HuH-7 (cell line): ENCODE measurements around the gene MEIS2.

Source experiments
- DNase-seq: peaks from one replicate; pipeline ENCODE4 v3.0.0; 2011; ENCODE audit warnings: low spot score

MEIS2 gene

DNA sequence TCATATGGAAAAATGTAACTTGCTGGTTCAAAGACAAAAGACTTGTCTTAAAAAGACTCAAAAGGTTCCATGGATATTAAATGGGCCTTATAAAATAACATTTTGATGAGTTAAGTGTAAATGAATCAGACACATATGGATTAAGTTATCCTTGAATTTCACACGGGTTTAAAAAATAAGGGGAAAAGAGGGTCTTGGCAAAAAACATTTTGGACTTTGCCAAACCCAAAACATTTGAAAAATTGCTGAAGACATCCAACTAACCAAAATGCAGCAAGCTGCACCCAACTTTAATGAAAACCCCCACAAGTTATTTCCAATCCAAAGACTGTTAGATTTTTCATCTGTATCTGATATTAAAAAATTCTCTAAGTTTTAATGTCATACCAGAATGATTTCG lies 200.7 kb downstream of the MEIS2 start:
- DNase-seq: no peak

DNA sequence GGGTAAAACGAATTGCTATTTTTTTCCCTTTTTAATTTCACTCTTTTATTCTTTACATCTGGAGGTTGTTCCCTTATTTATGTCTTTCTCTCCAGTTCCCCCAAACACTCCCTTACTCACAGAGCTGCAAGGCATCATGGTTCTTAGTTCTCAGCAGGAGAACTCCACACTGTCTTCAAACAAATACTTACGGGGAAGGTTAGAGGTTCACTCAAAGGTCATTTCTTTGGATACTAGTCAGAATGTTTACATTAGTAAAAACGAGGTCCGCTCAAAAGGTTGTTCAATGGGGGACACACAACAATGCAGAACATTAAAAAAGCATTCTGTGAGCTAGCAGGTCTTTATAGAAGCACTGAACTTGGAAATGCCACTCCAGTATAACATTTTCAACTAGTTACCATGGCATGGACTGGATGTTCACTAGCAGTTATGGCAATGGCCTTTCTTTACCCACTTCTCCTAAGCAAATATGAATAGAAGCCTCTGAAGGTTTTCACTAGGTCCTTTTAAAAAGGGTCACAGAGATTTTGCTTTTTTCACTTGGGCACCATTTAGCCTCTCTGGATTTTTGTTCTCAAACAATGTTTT lies 201.7 kb downstream of the MEIS2 start:
- no peak for DNase-seq

DNA sequence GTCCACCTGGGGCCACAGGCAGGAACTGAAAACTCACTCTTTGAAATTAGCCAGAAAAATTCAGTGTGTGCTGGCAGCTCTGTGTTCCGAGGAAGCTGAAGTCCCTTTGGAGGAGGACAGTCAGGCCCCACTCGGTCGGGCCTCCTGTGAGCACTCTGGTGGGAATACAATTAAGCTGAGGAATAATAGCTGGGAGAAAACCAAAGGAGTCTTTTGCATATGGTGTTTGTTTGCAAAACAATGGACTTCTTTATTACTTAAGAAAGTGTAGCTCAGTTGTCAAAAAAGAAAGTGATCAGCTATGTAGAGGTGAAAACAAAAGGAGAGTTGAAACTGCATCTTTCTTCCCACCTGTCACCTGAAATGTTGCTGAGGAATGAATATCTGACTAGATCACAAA lies 202.5 kb downstream of the MEIS2 start:
- DNase-seq: no peak

DNA sequence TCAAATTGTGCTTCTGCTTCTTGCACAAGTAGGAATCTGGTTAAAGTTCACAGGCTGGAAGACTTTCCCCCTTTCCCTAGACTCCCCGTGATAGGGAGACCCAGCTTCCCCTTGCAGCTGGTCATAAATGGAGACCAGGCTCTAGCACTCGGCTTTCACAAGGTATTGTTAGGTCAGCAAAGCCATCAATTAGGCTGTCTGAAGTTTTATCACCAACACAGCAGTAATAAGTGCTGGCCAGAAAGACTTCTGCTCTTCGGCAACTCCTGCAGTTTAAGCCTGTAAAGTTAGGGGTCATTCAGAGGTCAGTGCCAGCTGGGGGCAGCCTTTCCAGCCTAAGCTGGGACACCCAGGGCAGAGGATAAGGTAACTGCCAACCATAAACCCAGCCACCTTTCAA lies 203.4 kb downstream of the MEIS2 start:
- peak; percentile 52 for DNase-seq

DNA sequence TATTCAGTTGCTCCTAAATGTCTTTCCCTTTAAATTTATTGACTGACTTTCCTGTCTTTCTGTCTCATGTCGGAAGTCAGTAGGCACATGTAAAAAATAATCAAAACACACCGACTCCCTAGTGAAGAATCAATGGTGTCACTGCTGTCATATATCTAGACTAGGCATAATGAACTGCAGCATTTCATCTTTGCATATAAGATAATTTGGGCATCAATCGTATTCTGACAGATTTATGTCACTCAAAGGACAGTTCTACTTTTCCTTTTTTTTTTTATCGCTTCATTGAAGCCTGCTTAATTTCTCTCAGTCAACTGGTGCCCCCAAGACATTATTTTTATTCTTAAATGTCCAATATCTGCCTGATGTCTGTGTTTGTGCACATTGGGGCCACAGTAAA lies 206.3 kb downstream of the MEIS2 start:
- no peak for DNase-seq

DNA sequence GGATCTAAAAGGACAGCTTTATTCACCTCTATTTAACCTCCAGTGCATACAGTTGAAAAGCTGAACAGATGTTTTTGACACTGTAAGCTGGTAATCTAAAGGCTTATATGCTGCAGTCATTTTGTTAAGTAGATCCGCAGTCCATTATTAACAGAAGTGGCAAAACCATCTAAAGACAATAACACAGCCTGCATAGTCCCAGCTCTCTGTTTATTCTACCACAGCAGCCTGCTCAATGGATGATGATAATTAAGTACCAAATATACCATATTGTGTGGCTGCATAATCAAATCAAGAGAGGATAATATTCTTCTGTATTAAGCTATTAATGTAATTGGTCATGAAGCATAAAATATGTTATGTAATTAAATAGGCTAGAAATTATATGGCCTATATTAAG lies 207.1 kb downstream of the MEIS2 start:
- DNase-seq: no peak

DNA sequence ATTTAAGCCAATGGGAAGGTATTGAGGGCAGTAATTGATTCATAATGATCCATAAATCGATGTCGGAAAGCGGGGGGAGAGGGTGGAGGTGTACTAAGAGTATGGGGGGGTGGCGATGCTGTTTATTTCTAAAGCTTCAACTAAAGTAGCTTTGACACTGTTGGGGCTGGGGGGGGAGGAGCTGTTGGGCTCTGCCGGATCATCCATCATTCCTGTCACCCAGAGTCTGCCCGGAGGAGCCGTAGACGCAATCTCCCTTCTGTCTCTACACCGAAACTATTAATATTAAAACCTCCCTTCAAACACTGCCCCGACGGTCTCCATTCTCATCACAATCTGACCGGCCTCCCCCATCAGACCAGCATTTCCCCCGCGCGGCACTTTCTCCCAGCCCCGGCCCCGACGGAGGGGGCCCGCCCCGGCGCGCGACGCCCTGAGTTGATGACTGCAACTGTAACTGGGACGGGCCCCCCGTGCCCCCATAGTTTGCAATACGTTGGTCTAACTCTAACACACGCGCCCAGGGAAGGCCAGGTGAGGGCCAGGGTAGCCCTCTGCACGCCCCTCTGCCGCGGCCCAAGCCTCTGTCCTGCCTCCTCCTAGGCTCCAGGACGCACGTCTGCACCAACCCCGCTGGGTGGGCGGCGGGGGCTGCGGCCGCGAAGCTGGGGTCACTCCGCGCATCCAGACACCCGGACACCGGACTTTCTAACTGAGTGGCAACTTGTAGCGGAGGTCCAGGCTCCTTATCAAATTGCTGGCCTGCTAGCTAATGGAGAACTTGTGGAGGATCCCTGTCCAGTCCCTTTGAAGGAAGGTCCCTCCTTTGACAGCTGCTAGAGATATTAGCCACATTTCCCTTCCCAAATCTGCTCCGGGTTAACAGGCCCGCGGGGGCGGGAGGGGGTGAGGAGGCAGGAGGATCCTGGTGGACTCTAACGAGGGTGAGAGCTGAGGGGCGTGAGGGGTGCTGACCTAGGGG lies 212.0 kb downstream of the MEIS2 start:
- no peak for DNase-seq

DNA sequence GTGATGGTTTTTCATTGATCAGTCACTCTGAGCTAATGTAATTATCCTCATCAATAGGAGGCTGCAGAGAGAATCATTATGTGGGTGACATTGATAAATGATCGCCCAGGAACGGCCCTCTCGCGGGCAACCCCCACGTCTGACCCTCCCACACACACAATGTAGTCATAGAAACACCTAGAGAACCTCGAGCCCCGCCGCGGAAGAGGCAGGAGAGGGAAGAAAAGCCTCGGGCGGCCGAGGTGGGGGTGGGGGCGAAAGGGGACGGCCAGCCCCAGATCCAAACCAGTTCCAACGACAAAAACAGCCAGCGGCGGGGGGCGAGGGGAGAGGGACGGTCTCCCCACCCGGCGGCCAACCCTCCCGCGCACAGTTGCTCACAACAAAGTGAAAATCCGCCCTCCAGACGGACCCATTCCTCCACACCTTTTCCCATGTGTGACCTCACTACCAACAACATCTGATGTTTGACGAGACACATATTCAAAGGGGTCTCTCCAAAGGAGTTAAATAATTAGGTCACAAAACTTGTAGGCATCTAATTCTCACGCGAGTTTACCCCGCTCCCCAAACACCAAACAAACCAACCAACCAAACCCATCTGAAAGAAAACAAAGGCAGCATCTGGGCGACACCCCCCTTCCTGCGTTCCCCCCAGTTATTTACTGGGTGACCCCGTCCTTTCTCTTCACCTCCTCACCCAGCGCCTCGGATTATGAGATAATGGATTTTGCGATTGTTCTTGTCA lies 213.0 kb downstream of the MEIS2 start:
- no peak for DNase-seq

DNA sequence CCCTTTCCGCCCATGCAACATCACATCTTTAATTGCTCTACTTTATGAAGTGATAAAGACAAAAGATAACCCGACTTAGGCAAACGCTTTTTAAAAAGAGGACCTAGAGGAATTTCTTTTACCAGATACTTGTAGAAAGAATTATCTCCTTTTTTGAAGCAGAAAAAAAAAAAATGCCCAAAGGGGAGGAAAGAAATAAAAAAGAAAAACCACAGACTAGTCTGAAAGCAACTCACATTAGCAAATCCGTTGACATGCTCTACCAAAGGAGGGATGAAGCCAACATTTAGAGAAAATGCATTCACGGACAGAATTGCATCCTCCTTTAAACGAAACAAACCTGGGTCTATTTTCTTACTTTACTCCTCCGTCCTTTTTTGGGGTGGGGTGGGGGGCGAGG lies 213.6 kb downstream of the MEIS2 start:
- no peak for DNase-seq

DNA sequence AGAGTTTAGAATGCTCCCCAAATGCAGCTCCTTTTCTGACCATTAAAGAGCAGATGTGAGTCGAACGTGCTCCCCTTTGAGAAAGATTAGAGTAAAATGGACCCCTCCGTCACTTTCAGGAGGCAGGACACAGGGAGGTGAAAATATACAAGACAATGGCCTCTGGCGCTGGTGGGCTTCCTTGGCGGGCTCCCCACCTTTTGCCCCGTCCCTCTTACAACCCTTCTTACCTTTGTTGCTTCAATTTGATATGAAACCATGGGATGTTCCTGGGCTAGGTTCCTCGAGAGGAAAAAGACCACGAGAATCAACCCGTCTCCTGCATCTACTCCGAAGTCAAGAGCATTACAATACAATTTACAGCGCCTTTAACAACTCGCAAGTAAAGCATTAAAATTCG lies 214.2 kb downstream of the MEIS2 start:
- DNase-seq: no peak

DNA sequence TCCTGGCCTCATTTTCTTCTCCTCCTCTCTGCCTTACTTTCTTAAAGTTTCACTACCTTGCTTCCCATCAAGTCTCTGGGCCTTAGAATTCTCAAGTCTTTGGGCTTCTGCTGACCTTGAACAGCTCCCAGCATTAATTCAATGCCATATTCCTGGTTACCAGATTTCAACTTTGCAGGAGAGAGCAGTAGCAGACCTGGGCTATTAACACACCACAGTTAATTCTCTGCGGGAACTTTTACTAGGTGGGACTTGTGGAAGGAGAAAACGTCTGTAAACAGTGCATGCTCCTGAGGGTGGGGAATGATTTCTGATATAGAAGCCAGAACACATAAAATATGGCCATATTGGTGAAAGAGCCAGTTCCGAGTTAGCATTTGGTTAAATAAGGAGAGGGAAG lies 214.6 kb downstream of the MEIS2 start:
- DNase-seq: no peak

DNA sequence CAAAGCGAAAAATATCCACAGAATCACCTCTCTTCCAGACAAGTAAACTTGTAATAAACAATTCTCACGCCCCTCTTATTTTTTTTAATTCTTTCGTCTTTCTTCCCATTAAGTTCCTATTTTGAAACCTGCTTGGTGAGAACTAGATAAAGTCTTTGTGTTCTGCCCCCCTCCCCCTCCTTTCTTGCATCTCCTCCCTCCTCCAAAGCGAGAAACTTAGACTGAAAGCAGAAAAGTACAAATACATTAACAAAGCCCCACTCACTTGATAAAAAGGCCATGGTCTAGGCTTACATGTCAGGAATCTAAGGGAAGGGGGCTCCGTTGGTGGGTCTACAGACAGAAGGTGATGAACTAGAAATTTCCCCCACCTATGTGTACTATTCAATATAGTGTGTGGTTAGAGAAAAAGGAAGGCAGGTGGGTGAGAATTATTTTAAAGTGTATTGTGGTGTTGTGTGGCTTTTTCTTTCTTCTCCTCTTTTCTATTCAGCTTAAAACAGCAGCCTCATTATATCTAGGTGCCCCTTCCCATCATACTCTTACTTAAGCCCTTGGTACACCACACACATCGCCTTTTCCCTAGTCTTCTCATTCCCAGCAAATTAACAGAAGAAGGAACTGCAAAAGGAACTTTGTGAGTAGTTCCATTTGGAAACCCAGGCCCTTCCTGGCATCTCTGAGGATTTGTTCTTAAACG lies 215.3 kb downstream of the MEIS2 start:
- no peak for DNase-seq

DNA sequence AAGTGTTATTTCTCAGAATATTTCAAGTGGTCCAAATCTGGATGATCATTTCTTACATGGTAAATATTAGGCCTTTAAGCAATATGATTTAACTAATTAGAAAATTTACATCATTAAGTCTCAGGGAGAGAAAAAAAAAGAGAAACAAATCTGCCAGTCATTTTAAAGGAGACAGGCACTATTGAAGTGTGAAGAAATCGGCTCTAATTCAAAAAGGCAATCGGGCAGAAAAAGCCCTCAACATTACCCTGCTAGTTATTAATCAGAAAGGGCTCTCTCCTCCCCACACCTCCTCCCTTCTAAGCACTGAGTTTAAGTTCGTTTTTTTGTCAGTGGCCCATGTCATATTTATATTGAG lies 215.9 kb downstream of the MEIS2 start:
- no peak for DNase-seq

DNA sequence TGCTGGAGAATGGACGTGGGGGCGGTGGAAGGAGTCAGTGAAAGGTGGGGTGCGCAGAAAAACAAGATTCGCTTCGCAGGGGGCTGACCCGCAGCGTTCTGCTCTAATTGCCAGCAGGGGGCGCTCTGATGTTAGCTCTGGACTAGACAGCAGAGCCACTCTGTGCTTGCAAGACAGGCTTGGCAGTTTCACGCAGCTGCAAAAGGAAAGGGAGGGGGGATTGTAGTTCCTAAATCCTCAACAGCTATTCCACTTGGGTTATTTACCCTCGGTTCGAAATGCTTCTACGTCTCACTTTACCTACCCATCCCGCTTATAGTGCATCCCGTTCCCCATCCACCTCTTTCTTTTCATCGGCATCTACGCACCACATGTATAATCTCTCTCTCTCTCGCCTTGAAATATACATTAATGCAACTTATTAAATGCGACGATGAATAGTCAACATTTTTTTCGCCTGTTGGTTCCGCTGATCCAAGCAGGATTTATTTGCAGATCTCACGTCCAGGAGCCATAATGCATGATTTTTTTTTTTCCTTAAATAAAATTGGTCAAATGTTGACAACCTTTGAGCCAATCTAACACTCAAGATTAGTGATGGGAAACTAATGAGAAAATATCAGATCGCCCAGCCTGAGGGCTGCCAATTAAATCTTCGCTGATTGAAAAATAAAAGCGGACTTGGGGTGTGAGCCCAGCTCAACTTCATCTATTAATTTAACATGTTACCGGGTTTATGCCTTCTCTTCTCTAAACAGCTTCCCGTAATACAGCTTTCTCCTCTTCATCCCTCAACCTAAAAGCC lies 216.4 kb downstream of the MEIS2 start:
- DNase-seq: peak; percentile 83

DNA sequence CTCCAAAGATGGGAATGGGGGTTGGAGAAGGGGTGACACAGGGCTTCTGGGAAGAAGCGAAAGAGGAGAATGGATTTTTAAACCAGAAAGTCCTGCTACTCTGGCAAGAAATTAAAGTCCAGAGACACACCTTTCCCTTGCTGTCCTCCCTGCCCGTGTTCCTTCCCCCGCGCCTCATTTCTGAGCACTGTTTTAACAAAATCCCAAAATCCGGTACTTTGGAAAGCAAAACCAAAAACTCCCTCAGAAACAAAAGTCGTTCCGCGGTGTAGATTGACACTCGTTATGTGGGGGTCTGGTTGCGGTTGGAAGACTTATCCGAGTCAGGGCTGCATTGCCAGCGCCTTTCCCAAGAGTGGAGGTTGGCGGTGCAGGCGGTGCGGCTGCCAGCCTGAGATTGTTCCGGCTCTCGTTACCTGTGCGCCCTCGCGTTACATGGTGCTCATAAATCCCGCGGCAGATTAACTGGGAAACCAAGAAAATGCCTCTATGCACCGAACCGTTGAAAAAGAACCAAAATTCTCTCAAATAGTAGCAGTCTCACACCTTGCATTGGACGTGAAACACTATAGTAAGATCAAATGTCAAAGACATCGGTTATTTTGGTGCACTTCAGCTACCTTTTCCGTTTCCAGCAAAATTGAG lies 217.7 kb downstream of the MEIS2 start:
- no peak for DNase-seq

DNA sequence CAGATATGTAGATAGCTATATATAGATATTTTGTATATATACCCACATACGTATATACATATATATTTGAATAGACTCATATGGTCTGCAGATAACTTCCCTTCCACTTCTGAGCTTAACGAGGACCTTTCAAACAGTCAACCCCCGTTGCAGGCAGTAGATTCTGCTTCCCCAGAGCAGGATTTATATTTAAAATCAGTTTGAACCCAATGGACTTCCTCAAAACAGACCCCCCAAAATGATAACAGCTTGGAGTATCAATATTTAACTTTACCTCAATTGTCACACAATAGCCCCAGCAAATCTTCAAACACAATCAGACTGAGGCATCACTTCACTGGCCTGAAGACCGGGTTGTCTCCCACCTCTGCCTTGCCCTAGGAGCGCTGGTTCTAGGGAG lies 218.3 kb downstream of the MEIS2 start:
- no peak for DNase-seq

DNA sequence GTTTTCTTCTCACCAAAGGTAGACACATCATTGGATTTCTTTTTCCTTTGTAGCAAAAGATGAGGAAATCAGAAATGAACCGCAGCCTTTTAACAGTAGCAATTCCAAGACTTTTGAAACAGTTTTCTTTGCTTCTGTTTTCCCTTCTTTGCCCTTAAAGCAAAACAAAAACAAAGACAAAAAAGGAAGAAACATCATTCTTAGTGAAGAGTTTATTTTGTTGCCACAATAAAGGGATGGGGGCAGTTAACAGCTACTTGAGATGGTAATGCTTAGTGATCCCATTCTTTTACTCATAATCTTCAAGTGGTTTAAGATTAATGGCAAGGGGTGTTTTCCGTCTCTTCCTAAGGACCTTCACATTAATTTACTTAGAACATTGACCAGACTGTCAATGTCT lies 218.8 kb downstream of the MEIS2 start:
- no peak for DNase-seq

DNA sequence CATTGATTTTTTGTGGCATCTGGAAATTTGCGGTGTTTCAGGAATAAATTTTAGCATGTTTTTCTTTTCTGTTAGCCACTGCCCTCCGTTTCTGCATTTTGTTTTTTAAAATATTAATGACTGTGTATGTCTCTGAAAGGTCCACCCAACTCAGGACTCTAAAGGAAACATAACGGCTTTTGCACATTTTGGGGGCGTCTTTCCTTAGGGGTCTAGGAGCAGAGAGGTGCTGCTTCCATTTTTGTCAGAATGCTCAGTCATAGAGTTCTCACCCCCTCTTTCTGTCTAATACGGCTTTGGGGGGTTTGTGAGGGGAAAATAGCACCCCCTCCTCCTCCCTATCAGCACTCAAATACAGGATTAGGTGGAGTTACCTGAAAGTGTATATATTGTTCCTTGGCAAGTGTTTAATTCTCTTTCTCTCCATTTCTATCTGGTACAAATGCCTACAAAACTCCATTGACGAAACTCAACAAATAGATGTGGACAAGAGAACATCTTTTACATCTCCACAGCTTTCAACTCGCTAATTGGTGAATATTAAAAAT lies 219.4 kb downstream of the MEIS2 start:
- DNase-seq: no peak

DNA sequence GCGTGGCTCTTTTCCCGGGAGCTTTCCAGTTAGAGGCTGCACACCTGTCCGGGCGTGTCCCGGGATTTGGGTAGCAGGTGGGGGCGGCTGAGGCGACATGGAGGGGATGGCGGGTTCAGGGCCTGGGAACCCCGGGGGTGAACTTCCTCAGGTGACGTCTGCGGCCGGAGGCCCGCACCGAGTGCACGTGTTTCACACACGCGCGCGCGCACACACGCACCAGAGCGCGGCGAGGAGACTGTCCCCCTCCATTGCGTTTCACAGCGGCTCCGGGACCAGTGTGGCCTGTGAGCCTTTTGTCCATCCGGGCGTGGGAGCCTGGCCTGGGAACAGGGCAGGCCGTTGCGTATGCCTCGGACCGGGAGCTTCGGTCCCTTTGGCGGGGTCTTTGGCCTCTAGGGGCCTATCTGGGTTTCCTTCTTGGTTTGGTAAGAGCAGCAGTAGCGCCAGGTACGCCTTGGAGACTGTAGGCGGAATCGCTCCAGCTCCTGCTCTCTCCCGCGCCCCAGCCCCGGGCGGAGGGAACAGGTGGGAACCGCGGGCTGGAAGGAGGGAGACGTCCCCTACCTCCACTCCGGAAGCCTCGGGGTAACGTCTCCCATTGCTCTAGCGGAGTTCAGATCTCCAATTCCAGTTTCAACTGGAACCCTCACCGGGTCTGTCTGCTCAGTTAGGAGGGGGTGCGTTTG lies 220.0 kb downstream of the MEIS2 start:
- no peak for DNase-seq

DNA sequence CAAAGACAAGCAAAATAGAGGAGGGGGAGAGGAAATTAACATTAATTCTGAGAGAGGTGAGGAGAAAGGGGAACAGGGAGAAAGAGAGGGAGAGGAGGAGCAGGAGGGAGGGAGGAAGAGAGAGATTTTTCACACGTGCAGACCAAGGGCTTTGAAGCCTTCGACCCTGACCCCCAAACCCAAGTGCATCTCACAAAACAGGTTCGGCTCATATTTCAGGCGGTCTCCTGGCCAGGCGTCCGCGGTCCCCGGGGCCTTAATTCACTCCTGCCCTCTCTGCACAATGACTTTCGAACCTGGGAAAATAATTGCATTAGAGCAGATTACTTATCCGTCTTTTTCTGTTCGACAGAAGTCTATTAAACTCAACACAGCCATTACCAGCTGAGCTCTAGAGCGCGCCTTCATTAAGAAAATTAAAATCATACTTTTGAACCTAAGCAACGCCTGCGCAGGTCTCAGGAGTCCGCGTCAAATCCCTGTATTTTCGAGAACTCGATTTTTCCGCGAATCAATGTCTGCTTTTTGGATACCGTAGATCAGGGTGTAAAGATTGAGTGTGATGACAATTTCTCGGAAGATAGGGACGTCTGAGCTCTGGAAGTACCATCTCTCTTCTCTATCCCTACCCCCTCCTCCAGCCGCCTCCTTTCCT lies 220.7 kb downstream of the MEIS2 start:
- DNase-seq: no peak
